ENCODE measurements around the gene CTTN.

GRCh38 chr11:70431611-70432010, 33.3 kb downstream of the CTTN start:
- TF ChIP-seq CTCF (IDR thresholded peaks at IDR 0.05) (no peak), POLR2A (IDR thresholded peaks at IDR 0.05) (no peak), EP300 (IDR thresholded peaks at IDR 0.05) (no peak)

Data from tibial nerve (tissue), 4 donors.